ENCODE measurements around the gene CTSD. TPM values are rescaled to one million over a fixed set of nuclear protein-coding genes. Genes with fewer than 3 reads are reported as not detected.

CTSD gene
- total and polyA plus RNA-seq, 2 of the 8 experiments (the other 6 are each of a cell fraction or from before 2014, with no cell fraction given) = 169 to 173 TPM

DNA sequence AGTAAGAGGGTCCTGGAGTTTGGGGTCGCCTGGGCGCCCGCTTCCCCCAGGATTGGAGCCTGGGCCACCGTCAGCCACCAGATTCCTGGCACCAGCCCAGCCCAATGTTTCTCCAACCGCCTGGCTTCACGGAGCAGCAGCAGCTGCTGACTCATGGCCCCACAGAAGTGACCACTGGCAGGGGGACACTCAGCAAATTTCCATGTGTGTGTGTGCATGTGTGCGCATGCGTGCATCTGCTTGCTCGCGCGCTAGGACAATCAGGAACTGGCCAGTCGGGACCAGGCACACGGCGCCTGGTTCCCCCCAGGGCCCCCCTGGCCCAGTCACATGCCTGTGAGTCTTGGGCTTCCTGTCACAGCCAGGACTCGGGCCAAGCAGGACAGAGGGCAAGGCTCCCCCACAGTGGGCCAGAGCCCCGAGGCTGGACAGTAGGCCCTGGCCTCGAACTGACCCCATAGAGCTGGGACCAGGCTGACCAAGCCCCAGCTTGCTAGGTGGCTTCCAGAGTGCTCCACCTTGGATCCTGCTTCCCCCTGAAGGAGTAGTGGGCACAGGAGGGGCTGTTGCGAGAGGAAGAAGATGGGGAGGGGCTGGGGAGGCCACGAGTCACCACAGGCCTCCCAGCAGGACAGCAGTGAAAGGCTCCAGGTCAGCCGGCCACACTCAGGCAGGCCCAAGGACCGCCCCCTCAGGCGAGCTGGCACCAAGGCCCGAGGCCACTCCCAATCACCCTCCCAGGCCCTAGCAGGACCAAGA is 3.2 kb downstream of the CTSD start:
- Histone ChIP-seq H4K91ac (replicated peaks; ENCODE audit: insufficient read length, low read length) (no peak overlapping the region), H4K8ac (ENCODE audit: extremely low read depth, insufficient read depth, low read length) (0 out of 2 replicates have a peak overlapping the region, but pooled peaks have one; percentile 68), H4K5ac (ENCODE audit: insufficient read length, low read depth, low read length) (no peak overlapping the region), H2BK15ac (ENCODE audit: low read length) (no peak overlapping the region), H3K4me3 (ENCODE audit: extremely low read depth in 1 of 4, insufficient read depth in 2 of 4, low read depth in 3 of 4, low read length in 4 of 4) (no peak overlapping the region), H3K27ac (ENCODE audit: low read depth, low read length) (no peak overlapping the region), H3K27me3 (replicated peaks in 1 of 4; ENCODE audit: control insufficient read depth in 3 of 4, extremely low read depth in 1 of 4, insufficient read depth in 3 of 4, low read length in 3 of 4) (no peaks in the 10 kb centered on the region), H3K18ac (ENCODE audit: extremely low read depth, low read length) (no peak overlapping the region), H3K4me2 (ENCODE audit: insufficient read depth in 1 of 2, low read depth in 2 of 2, low read length in 2 of 2) (no peak overlapping the region), H3K79me1 (ENCODE audit: low read depth, low read length) (0 out of 2 replicates have a peak, but pooled peaks cover 2% of the 10 kb centered on the region), H3K56ac (replicated peaks; ENCODE audit: insufficient read length, low read depth, low read length) (no peak overlapping the region), H4K20me1 (replicated peaks in 1 of 2; ENCODE audit: control insufficient read depth in 1 of 2, insufficient read depth in 2 of 2, low read length in 2 of 2) (peaks cover 2 to 12% of the 10 kb centered on the region in 2 experiments), H3K23ac (ENCODE audit: insufficient read length) (no peak overlapping the region), H3K36me3 (ENCODE audit: control insufficient read depth in 2 of 4, insufficient read depth in 4 of 4, low read length in 3 of 4) (peaks cover 0 to 21% (median 3%) of the 10 kb centered on the region in 4 experiments; a peak in 5 of 8 replicates), H3K4ac (replicated peaks; ENCODE audit: insufficient read length, low read depth, low read length) (no peak overlapping the region), H2BK20ac (ENCODE audit: low read length) (no peak overlapping the region), H2AK5ac (ENCODE audit: low read depth, low read length) (no peak overlapping the region), H3K23me2 (ENCODE audit: low read depth, low read length) (peaks cover 6% of the 10 kb centered on the region; the same call in 1 of the 2 replicates), H2AFZ (ENCODE audit: low read length) (no peak overlapping the region), H2BK5ac (ENCODE audit: low read depth, low read length) (no peak overlapping the region), H3K79me2 (ENCODE audit: control insufficient read depth in 1 of 2, insufficient read depth in 2 of 2, low read length in 2 of 2) (peaks cover 0 to 12% of the 10 kb centered on the region in 2 experiments; a peak in 2 of 4 replicates), H2BK12ac (ENCODE audit: low read depth, low read length) (no peak overlapping the region), H3K14ac (ENCODE audit: insufficient read length) (no peak overlapping the region), H2BK120ac (replicated peaks; ENCODE audit: low read depth, low read length) (no peak overlapping the region), H3K9ac (replicated peaks in 1 of 4; ENCODE audit: extremely low read depth in 1 of 4, low read depth in 3 of 4, low read length in 3 of 4) (no peak overlapping the region), H3K9me3 (ENCODE audit: insufficient read depth in 2 of 2, low read depth in 1 of 2, low read length in 1 of 2) (no peaks in the 10 kb centered on the region), H3K4me1 (replicated peaks in 1 of 4; ENCODE audit: control insufficient read depth in 3 of 4, insufficient read depth in 4 of 4, low read length in 3 of 4) (peaks cover 0 to 8% (median 5%) of the 10 kb centered on the region in 4 experiments; a peak in 5 of 7 replicates)
- CTCF ChIA-PET (ENCODE audit: partially characterized antibody) = interaction anchor here (1.1 to 2.1 kb wide), 2 partner anchors 67 to 72 kb away, joined by 6 to 7 read pairs; no protein-coding TSS in a partner anchor
- POLR2A ChIA-PET (ENCODE audit: partially characterized antibody) = interaction anchor here (2.4 kb wide), 1 partner anchor 11 kb away, joined by 6 read pairs; no protein-coding TSS in a partner anchor
- no peak for TF ChIP-seq GTF2F1 (IDR thresholded peaks at IDR 0.05; ENCODE audit: borderline replicate concordance, low read depth, low read length)
- TF ChIP-seq CEBPB (IDR thresholded peaks at IDR 0.05; ENCODE audit: low read depth, low read length) = no peak
- 90% methylated on average over 23 of the region's 23 CpGs; no CpG with 5 or more reads in 1 of the 2 experiments for WGBS, 2 experiments (ENCODE audit: extremely low coverage in 1 of 2, insufficient coverage in 1 of 2, insufficient read length in 1 of 2, insufficient replicate concordance in 2 of 2, low coverage in 1 of 2, low lambda C conversion rate in 2 of 2, missing lambda C conversion rate in 1 of 2)
- DNase-seq (ENCODE audit: low read depth in 1 of 2, low spot score in 2 of 2) = no peak
- no peak for FAIRE-seq
